ENCODE data around the gene VAPB.
"Not testable (repeated sequence)": the region's sequence is repeated elsewhere in the genome, so short reads cannot be mapped to it uniquely, and the experiment has no call there.

VAPB gene

DNA sequence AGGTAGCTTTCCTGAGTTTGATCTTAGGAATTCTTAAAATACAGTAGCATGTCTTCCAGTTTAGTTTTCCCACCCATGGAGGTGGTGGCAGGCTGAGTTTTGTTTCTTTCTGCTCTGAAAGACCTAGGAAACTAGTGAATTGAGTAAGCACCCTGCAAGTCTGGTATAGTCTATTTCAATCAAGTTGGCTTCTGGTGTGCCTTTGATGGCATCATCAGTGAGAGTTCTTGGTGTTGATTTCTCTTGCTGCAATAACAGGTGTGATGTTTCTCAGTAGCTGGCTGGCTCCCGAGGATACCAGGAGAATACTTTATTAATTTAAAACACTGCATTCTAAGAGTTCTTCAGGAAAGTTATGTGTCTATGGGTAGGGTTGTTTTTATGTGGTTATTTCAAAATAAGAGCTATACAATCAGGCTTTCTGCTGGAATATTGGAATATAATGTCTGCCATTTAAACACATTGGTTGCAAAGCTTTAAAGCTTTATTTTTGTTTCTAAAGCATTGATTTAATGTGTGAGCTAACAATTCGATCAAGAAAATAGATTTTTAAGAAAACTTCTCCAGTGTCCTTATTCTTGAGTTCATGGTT, 19.0 kb downstream of the VAPB start:
- DNase-seq: no peak

DNA sequence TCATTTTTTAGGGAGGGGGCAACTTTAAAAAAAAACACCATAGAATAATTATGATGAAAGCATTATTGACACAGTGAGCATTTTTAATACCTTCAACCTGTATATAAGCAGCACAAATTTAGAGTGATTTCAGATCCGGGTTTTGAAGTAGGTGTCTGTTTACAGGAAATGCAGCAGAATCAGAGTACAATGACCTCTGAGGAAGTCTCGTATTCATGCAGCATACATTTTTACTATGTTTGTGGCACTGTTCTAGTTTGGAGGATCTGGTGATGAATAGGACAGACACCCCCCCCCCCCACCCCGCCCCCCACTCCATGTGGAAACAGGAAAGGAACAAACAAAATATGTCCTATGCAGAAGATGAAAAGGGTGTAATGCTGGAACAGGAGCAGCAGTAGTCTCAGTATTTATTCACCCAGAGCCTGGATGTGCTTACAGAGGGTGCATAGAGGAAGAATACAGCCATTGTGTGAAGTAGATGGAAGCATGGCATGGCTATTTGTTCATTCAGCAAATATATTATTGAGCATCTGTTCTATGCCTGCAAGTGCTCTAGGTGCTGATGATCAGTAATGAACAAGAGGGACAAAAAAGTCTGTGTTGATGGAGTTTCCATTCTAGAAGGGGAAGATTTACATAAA, 19.7 kb downstream of the VAPB start:
- peak; percentile 37 for DNase-seq

DNA sequence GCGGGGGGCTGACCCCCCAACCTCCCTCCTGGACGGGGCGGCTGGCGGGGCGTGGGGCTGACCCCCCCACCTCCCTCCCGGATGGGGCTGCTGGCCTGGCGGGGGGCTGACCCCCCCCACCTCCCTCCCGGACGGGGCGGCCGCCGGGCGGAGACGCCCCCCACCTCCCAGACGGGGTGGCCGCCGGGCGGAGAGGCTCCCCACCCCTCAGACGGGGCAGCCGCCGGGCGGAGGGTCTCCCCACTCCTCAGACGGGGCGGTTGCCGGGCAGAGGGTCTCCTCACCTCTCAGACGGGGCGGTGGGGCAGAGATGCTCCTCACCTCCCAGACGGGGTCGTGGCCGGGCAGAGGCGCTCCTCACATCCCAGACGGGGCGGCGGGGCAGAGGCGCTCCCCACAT, 25.2 kb downstream of the VAPB start:
- DNase-seq: not testable (repeated sequence)

DNA sequence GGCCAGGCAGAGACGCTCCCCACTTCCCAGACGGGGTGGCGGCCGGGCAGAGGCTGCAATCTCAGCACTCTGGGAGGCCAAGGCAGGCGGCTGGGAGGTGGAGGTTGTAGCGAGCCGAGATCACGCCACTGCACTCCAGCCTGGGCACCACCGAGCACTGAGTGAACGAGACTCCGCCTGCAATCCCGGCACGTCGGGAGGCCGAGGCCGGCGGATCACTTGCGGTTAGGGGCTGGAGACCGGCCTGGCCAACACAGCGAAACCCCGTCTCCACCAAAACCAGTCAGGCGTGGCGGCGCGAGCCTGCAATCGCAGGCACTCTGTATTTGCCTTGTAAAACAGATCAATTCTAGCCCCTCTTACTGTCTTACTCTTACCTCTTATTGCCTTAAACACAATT, 25.8 kb downstream of the VAPB start:
- not testable (repeated sequence) for DNase-seq

DNA sequence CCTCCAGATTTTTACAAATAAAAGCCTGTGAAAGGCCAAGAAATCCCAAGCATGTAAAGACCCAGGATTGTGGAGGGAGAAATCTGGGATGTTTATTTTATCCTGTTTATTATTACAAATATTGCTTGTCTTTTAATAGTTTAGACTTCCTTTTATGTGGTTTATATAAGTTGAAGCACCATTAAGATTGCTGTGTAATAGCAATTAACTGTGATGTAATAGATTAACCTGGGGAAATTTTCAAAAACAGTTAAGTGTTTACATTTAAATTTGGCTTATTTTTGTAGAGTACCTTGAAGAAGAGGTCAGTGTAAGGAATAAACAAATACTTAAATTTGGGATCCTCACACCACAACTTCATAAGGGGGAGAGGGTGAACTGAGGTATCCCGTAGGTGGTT, 27.0 kb downstream of the VAPB start:
- DNase-seq: no peak

DNA sequence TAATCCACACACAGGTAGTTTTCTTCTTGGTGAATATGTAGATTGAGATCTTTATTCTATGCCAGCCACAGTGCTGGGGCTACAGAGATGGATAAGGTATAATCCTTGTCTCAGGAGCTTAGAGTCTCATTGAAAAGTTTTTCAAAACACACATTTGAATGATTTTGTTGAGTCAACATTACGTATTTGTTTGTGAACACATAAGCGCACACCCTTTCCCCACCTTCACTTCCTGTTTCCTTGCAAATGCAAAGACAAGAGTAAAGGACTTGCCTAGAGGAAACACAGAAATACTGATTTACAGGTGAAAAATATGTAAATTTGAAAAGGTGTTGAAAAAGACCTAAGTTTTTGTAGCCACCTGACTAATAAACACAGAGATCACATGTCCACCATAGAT, 27.8 kb downstream of the VAPB start:
- DNase-seq: no peak

DNA sequence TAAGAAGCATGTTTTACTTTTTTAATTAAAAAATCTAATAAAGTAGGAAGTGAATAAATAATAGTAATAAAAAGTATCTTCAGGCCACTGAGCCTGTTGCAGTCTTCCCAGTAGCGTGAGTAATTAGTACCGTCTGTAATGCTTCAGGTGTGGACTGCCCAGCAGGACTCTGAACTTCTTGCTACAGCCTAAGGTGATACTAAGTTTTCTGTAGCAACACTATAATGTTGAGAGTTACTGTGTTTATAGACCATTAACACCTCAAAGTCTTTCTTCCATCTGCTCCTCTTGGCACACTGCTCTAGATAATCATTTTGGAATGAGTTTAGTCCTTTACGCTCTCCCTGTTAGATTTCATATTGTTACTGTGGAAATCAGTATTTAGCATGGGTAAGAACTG, 28.4 kb downstream of the VAPB start:
- DNase-seq: no peak

DNA sequence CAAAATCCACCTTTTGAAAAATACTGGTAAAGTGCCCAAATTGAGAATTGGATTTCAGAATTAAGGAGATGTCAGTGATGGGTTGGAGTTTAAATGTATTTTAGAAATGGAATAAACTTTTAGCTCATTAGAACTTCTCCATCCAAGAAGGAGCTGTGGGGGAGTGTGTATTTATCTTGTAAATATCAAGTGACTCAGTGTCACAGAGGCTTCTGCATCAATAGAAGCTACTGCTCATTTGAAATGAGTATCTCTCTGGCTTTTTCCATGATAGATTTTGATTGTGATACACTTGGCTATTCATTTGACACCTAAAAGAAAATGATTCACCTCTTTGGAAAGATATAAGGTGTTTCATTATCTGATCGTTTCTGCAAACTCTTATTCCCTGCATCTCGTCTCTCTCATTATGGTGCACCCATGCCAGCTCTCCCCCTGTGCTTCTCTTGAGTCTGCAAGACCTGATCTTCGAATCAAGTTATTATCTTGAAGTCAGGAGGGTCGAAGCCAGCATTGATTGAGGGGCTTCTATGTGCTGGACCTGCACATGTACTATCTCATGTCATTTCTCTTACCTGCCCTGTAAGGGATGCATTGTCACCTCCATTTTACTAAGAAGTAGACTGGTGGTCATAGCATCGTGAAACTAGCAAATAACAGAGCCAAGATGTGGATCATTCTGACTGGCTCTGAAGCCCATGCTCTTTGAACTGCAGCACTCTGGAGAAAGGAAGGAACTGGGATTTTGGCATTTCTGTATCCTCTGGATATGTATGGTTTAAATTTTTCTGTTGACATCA, 30.1 kb downstream of the VAPB start:
- DNase-seq: no peak

DNA sequence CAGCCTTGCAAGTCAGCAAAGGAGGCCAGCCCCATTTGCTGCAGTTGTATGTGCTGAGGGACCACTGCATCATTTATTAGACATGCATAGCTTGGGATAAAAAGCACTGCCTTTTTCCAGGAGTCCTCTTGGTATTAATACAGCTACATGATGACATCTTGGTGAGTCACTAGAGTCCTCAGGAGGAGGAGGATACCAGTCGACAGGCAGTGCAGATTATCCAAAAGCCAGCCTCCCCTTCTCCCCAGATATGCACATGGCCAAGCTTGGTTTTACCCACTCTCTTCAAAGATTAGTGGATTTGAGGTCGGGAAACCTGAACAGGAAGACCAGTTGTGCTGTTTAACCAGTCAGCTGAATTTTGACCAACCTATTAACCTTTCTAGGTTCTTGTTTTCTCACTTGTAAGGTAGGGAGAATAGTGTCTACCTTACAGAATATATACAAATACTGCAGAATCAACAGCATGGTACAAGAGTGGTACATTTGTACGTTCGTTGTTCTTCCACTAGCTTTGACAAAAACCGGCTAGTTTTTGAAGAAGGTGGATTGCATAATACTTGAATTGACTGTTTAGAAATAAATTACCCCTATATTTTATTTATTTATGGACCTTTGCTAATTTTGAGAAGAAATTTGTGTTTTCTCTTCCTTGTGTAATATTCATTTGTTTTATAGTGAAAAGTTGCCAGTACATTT, 31.9 kb downstream of the VAPB start:
- peak; percentile 80 for DNase-seq

DNA sequence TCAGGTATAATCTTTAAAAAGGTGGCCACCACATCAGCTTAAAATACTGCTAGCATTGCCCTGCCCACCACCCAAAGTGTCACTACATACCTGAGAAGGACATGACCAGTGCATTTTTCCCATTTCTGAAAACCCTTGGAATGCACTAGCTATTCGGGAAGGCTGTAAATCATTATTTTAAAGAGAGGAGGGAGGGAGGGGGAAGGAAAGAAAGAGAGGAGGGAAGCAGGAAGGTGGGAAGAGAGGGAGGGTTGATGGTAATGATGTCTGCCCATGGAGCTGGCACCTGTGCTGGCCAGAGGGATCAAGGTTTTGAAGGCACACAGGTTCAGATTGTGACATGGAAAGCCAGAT, 32.4 kb downstream of the VAPB start:
- DNase-seq: no peak

DNA sequence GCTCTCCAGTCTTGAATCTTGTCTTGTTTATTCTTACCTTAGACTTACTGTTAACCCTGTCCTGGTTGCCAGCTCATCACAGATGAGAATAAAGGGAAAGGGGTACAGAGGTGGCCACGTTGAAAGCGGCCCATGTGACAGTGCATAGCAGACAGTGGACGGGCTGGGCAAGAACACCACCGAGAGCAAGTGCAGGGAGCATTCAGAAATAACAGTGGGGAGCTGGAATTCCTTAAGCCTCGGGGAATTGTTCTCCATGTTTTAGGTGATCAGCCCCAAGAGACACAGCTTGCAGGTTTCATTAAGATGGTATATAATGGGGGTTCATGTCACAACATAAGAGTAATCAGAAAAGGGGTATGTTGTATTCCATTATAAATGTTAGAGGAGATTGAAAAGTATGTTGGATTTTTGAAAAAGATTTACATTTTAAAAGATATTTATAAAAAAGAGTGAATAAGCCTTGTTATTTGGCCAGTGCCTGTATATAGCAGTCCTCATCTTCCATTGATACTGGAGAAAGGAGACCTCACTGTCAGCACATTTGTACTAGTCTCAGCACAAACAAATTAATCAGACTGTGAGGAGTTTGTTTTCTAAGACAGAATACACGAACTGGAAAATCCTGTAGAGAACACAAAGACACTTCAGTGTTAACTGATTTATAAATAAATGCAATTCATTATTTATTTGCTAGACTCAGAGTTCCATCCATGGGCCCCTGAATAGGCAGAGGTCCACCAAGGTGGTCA, 35.4 kb downstream of the VAPB start:
- DNase-seq: no peak

DNA sequence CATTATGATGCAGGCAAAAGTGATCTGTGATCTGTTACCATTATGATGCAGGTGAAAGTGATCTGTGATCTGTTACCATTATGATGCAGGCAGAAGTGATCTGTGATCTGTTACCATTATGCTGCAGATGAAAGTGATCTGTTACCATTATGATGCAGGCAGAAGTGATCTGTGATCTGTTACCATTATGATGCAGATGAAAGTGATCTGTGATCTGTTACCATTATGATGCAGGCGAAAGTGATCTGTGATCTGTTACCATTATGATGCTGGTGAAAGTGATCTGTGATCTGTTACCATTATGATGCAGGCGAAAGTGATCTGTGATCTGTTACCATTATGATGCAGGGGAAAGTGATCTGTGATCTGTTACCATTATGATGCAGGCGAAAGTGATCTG, 38.5 kb downstream of the VAPB start:
- not testable (repeated sequence) for DNase-seq

DNA sequence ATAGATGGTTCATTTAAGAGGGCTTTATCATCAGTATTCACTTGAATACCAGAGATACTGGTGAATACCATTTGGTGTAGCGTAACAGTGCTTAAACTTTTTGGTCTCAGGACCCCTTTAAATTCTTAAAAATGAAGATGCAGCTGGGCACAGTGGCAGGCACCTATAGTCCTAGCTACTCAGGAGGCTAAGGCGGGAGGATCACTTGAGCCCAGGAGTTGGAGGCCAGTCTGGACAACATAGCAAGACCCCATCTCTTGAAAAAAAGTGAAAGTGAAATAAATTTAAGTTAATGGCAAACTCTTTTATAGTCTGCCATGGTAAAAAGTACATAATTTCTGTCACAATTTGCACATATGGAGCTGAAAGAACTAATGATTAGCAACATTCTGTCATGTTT, 39.3 kb downstream of the VAPB start:
- DNase-seq: no peak

DNA sequence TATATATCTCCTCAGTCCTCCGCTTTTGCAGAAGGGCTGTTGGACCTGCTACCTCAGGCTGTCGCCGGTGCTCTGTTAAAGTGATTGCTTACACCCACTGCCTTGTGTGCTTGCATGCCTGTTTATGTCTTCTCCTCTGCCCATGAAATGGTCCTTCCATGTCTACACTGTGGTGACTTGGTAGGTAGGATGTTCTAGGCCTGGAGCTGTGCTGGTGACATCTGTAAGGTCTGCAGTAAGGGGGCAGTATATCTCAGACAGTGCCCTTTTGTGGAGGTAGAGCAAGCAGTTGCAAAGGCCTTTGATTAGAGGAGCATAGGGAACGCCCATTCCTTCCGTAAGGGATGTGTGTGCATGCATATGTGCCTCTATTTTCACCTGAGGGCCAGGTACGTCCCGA, 40.3 kb downstream of the VAPB start:
- DNase-seq: no peak

DNA sequence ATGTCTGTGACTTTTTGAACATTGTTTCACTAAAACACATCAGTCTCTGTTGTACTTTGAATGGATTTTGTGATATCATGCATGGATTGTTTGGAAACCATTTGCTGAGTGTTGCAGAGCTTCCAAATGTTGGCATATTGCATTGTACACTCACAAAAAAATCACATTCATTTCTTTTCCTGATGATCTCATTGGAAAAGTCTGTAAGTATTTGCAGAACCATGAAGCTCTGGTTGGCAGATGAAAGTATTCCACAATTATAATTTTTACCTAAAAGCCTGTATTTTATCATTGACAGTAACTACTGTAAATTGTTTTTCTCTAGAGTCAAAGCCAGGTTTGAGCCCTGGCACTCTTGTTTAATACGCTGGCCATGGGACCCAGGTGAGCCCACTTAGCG, 42.1 kb downstream of the VAPB start:
- DNase-seq: no peak

DNA sequence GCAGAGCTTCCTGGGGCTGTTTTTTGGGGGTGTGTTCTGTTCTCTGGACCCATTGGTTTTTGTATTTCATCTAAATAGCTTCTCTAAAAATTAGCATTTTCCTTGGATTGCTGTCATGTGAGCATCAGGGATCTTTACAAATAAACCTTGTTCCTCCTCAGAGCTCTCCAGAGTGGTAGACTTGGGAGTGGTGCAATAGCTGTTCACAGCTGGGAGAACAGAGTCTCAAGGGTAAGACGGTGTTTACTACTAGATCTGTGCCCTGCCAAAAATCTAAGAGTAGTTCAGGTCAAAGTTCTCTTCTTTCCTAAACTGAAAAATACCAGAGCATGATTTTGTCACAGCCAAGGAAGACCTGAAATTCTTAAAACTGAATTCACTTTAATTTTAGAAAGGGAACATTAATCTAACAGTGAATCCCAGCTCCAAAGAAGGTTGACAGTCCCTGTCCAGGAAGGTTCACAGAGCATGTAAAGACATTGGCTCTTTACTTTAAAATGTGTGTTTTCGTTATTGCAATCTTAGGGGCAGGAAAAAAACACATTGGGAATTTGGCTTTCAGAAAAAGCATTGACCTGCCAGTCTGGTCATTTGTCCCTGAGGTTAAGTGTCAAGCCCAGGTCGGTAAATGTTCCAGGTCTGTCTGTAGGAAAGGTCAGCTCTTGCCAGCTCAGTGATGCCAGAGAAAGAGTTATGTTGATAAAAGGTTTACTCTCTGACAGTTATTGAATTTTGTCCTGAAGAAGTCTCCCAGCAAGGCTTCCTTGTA, 43.3 kb downstream of the VAPB start:
- DNase-seq: peak; percentile 14

DNA sequence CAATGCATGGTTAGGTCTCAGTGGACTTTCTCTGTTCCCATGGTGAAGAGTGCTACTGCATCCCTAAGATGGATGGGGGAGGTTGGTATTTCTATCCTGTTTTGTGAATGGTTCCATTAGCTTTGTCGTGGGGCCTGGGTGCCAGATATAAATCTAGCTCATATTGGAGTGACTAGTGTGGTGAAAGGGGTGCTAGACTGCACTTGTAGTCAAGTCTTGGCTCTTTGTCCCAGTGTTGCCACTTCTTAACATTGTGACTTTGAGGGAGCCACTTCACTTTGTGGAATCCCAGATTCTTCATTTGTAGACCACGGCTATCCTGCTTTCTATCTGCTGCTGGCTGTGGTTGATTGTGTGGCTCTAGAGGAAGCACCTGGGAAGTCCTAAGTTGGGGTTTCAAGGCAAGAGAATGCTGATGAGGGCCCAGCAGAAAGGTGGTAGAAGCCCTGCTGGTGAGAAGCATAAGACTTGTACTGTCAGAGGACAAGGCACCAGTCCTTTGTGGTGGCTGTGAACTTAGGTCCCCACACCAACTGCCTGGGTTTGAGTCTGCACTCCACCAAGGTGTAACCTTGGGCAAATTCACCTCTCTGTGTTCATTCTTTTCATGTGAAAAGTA, 44.1 kb downstream of the VAPB start:
- DNase-seq: no peak

DNA sequence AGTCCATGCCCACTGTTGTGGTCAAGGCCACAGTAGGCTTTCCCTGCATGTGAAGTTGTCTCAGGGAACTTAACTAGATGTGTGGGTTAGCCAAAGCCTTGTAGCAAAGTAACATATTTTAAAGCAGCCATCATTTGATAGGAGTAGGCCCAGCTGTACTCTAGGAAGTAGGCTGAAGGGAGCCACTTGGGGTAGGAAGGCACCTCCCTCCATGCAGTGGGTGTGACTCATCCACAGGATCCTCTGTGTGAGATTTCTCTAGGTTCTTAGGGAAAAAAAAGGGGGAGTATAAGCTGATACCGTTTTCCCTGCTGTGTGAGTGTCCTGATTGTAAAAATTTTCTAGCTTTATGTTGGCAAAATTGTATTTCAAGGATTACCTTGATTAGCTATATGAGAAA, 44.7 kb downstream of the VAPB start:
- DNase-seq: peak; percentile 82

DNA sequence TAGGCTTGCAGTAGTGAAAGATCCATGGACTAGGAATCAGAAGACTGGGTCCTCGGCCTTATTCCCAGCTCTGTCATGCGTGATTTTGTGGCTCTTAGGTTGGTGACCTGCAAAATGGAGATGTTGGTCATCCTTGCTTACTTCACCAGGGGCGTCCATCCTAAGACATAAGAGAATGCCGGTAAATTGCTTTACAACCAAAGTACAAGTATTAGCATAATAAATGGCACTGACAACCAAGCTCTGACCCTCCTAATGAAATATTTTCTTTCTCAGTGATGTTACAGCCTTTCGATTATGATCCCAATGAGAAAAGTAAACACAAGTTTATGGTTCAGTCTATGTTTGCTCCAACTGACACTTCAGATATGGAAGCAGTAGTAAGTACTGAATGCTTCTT, 45.3 kb downstream of the VAPB start:
- DNase-seq: no peak

DNA sequence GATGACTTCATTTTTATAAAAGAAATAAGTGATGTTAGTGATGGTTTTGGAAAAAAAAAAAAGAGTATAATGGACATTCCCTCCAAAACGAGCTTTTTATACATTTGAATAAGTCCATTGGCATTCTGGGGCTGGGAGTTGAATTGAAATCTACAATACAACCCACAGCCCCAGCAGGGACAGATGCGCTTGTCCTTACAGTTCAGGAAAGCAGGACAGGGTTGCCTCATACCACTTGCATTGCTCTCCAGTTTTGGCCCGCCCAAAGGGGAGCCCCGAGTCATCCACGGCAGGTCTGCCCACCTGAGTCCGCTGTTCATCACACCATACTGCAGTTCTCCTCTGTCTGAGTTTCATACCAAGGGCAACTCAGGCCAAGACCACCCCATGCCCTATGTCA, 46.2 kb downstream of the VAPB start:
- no peak for DNase-seq

DNA sequence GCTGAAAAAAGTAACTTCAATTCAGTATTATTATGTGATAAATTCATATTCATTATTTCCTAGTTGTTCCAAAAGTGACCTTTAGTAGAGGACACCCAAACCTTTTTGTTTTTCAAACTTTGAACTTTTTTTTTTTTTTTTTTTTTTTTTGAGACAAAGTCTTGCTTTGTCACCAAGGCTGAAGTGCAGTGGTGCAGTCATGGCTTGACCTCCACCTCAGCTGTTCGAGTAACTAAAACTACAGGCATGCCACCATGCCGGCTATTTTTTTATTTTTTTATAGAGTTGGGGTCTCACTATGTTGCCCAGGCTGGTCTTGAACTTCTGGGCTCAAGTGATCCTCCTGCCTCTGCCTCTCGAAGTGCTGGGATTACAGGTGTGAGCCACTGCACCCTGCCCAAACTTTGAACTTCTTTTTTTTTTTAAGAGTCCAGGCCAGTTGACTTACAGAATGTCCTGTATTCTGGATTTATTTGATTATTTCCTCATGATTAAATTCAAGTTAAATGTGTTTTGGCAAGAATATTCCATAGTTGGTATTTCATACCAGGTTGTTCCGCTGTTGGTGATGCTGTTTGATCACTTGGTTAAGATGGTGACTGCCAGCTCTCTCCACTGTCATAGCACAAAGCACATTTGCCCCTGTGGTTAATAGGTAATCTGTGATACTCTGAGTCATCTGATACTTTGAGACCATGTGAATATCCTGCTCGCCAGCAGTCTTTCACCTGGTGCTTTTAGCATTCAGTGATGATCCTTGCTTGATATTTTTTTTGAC, 48.0 kb downstream of the VAPB start:
- DNase-seq: no peak
